ENCODE measurements around the gene ELK3. TPM values are rescaled to one million over a fixed set of nuclear protein-coding genes. Genes with fewer than 3 reads are reported as not detected.

ELK3 gene
- total and polyA plus RNA-seq, 2 experiments from 2014 or later, result 7.3 to 9.6 TPM

- H3K9me3 ChIP-seq (ENCODE audit: low read depth), result no peaks in the 10 kb centered on the region
- peak overlapping the region; percentile 10 for H3K27ac ChIP-seq
- no peaks in the 10 kb centered on the region for H3K36me3 ChIP-seq
- no peak for DNase-seq (ENCODE audit: low read depth in 1 of 2, low spot score in 1 of 2)
- TF ChIP-seq CTCF (IDR thresholded peaks at IDR 0.05; ENCODE audit: low read depth, low read length), result no peak
- H3K4me3 ChIP-seq, result no peak overlapping the region
- H3K4me1 ChIP-seq (ENCODE audit: low read depth), result peaks cover 11% of the 10 kb centered on the region
- H3K27me3 ChIP-seq, result no peaks in the 10 kb centered on the region
Measured at GRCh38 chr12:96230646-96231045, 36.5 kb downstream of the ELK3 start.

- peak in 1 of 2 donors; percentile 69 for DNase-seq (ENCODE audit: low read depth in 1 of 2, low spot score in 1 of 2)
- Histone ChIP-seq H3K9me3 (ENCODE audit: low read depth) (no peaks in the 10 kb centered on the region), H3K4me3 (no peak overlapping the region), H3K27ac (no peak overlapping the region), H3K27me3 (no peaks in the 10 kb centered on the region), H3K36me3 (no peaks in the 10 kb centered on the region), H3K4me1 (ENCODE audit: low read depth) (peaks cover 4% of the 10 kb centered on the region)
- no peak for TF ChIP-seq CTCF (IDR thresholded peaks at IDR 0.05; ENCODE audit: low read depth, low read length)
Measured at GRCh38 chr12:96233168-96233567, 39.0 kb downstream of the ELK3 start.

- no peaks in the 10 kb centered on the region for H3K36me3 ChIP-seq
- peak in 1 of 2 donors; percentile 98 for DNase-seq (ENCODE audit: low read depth in 1 of 2, low spot score in 1 of 2)
- H3K27me3 ChIP-seq, result no peaks in the 10 kb centered on the region
- H3K27ac ChIP-seq, result no peak overlapping the region
- peaks cover 13% of the 10 kb centered on the region for H3K4me1 ChIP-seq (ENCODE audit: low read depth)
- H3K4me3 ChIP-seq, result no peak overlapping the region
- no peak for TF ChIP-seq CTCF (IDR thresholded peaks at IDR 0.05; ENCODE audit: low read depth, low read length)
- H3K9me3 ChIP-seq (ENCODE audit: low read depth), result no peaks in the 10 kb centered on the region
Measured at GRCh38 chr12:96233939-96234461, 39.8 kb downstream of the ELK3 start.

- Histone ChIP-seq H3K9me3 (ENCODE audit: low read depth) (no peaks in the 10 kb centered on the region), H3K4me3 (no peak overlapping the region), H3K27me3 (no peaks in the 10 kb centered on the region), H3K36me3 (no peaks in the 10 kb centered on the region), H3K4me1 (ENCODE audit: low read depth) (peaks cover 18% of the 10 kb centered on the region), H3K27ac (no peak overlapping the region)
- TF ChIP-seq CTCF (IDR thresholded peaks at IDR 0.05; ENCODE audit: low read depth, low read length), result no peak
- no peak for DNase-seq (ENCODE audit: low read depth in 1 of 2, low spot score in 1 of 2)
Measured at GRCh38 chr12:96234591-96235483, 40.7 kb downstream of the ELK3 start.

- peaks cover 24% of the 10 kb centered on the region for H3K4me1 ChIP-seq (ENCODE audit: low read depth)
- no peak overlapping the region for H3K27ac ChIP-seq
- no peak for TF ChIP-seq CTCF (IDR thresholded peaks at IDR 0.05; ENCODE audit: low read depth, low read length)
- no peak overlapping the region for H3K4me3 ChIP-seq
- DNase-seq (ENCODE audit: low read depth in 1 of 2, low spot score in 1 of 2), result no peak
- no peaks in the 10 kb centered on the region for H3K9me3 ChIP-seq (ENCODE audit: low read depth)
- no peaks in the 10 kb centered on the region for H3K27me3 ChIP-seq
- H3K36me3 ChIP-seq, result no peaks in the 10 kb centered on the region
Measured at GRCh38 chr12:96235484-96235826, 41.3 kb downstream of the ELK3 start.

Data from cardiac muscle cell (in vitro differentiated cells and primary cell).